SK-N-SH treated with all-trans-retinoic acid at 6 μM for 48 hours (cell line): ENCODE measurements around the gene RBM12.

Experiments used
- ATAC-seq: fragments of 200-7000 bp; cut with Tn5 transposase; 3 replicates; pipeline ENCODE4 v1.9.1; 2020; ENCODE audit warnings: mild to moderate bottlenecking, moderate library complexity
- ARNTL ChIP-seq: fragments of 450-650 bp; formaldehyde crosslinking; IDR thresholded peaks from 2 replicates; pipeline ENCODE4 v1.5.0; 2020; ENCODE audit warnings: low read depth, mild to moderate bottlenecking, moderate library complexity, borderline replicate concordance
- BACH2 ChIP-seq: fragments of 250-450 bp; sonication (Bioruptor Pico); IDR thresholded peaks from 2 replicates; pipeline ENCODE4 v1.9.0; 2021; ENCODE audit warnings: mild to moderate bottlenecking, borderline replicate concordance
- CREB5 ChIP-seq: fragments of 250-450 bp; sonication (Bioruptor Pico); IDR thresholded peaks from 2 replicates; pipeline ENCODE4 v1.5.1; 2020; ENCODE audit warnings: low read depth, mild to moderate bottlenecking, moderate library complexity
- CSDC2 ChIP-seq: fragments of 250-450 bp; sonication (Bioruptor Pico); IDR thresholded peaks from 2 replicates; pipeline ENCODE4 v1.5.0; 2020; ENCODE audit warnings: mild to moderate bottlenecking, moderate library complexity
- ESRRG ChIP-seq: fragments of 250-450 bp; sonication (Bioruptor Pico); IDR thresholded peaks from 2 replicates; pipeline ENCODE4 v1.6.1; 2021; ENCODE audit warnings: mild to moderate bottlenecking
- GLIS3 ChIP-seq: fragments of 250-450 bp; sonication (Bioruptor Pico); IDR thresholded peaks from 2 replicates; pipeline ENCODE4 v1.5.0; 2020; ENCODE audit warnings: mild to moderate bottlenecking, moderate library complexity
- ISL1 ChIP-seq: fragments of 250-450 bp; sonication (Bioruptor Pico); IDR thresholded peaks from 2 replicates; pipeline ENCODE4 v2.1.2; 2022; ENCODE audit warnings: mild to moderate bottlenecking, moderate library complexity
- OSR1 ChIP-seq: fragments of 250-450 bp; sonication (Bioruptor Pico); IDR thresholded peaks from 2 replicates; pipeline ENCODE4 v1.8.0; 2022; ENCODE audit warnings: moderate library complexity, mild to moderate bottlenecking, inconsistent platforms
- PPARA ChIP-seq: fragments of 250-450 bp; sonication (Bioruptor Pico); IDR thresholded peaks from 2 replicates; pipeline ENCODE4 v1.5.0; 2020; ENCODE audit warnings: mild to moderate bottlenecking, borderline replicate concordance
- TCF4 ChIP-seq: fragments of 250-450 bp; sonication (Bioruptor Pico); IDR thresholded peaks from 2 replicates; pipeline ENCODE4 v1.8.0; 2021; ENCODE audit warnings: mild to moderate bottlenecking, moderate library complexity, borderline replicate concordance
- TOX ChIP-seq: fragments of 250-450 bp; sonication (Bioruptor Pico); IDR thresholded peaks from 2 replicates; pipeline ENCODE4 v1.8.0; 2021; ENCODE audit warnings: mild to moderate bottlenecking, moderate library complexity, borderline replicate concordance
- ZC3H10 ChIP-seq: fragments of 250-450 bp; sonication (Bioruptor Pico); IDR thresholded peaks from 2 replicates; pipeline ENCODE4 v1.5.1; 2021; ENCODE audit warnings: mild to moderate bottlenecking, moderate library complexity
- ZFP3 ChIP-seq: fragments of 250-450 bp; sonication (Bioruptor Pico); IDR thresholded peaks from 2 replicates; pipeline ENCODE4 v1.5.0; 2020; ENCODE audit warnings: mild to moderate bottlenecking, moderate library complexity
- ZFP30 ChIP-seq: fragments of 450-650 bp; formaldehyde crosslinking; IDR thresholded peaks from 2 replicates; pipeline ENCODE4 v1.5.0; 2022; ENCODE audit warnings: mild to moderate bottlenecking, moderate library complexity
- ZNF565 ChIP-seq: fragments of 450-650 bp; formaldehyde crosslinking; conservative IDR thresholded peaks from 2 replicates; pipeline ENCODE4 v1.5.0; 2020; ENCODE audit warnings: low read depth, mild to moderate bottlenecking, moderate library complexity
- ZNF70 ChIP-seq: fragments of 450-650 bp; formaldehyde crosslinking; IDR thresholded peaks from 2 replicates; pipeline ENCODE4 v1.5.0; 2020; ENCODE audit warnings: mild to moderate bottlenecking, moderate library complexity
- TF ChIP-seq, protein P1 (sequence below): fragments of 250-450 bp; sonication (Bioruptor Pico); IDR thresholded peaks from 2 replicates; pipeline ENCODE4 v1.5.1; 2021; ENCODE audit warnings: mild to moderate bottlenecking, moderate library complexity
- TF ChIP-seq, protein P2 (sequence below): fragments of 250-450 bp; sonication (Bioruptor Pico); IDR thresholded peaks from 2 replicates; pipeline ENCODE4 v1.8.0; 2020; ENCODE audit warnings: mild to moderate bottlenecking, moderate library complexity, borderline replicate concordance

RBM12 gene

GRCh38 chr20:35630636-35631035 lies 34.1 kb downstream of the RBM12 start:
- TF ChIP-seq ZNF70 (CRISPR knock-in tag) (no peak), OSR1 (CRISPR knock-in tag) (no peak), ARNTL (no peak), ESRRG (no peak), GLIS3 (no peak)
- ATAC-seq, result no peak

- no peak for TF ChIP-seq TCF4 (CRISPR knock-in tag)
- TF ChIP-seq, protein P1, sequence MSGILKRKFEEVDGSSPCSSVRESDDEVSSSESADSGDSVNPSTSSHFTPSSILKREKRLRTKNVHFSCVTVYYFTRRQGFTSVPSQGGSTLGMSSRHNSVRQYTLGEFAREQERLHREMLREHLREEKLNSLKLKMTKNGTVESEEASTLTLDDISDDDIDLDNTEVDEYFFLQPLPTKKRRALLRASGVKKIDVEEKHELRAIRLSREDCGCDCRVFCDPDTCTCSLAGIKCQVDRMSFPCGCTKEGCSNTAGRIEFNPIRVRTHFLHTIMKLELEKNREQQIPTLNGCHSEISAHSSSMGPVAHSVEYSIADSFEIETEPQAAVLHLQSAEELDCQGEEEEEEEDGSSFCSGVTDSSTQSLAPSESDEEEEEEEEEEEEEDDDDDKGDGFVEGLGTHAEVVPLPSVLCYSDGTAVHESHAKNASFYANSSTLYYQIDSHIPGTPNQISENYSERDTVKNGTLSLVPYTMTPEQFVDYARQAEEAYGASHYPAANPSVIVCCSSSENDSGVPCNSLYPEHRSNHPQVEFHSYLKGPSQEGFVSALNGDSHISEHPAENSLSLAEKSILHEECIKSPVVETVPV, result no peak
- no peak for TF ChIP-seq ZNF565 (CRISPR knock-in tag)
- no peak for TF ChIP-seq CREB5 (CRISPR knock-in tag)
- no peak for TF ChIP-seq ARNTL
- TF ChIP-seq GLIS3, result no peak
- no peak for TF ChIP-seq BACH2 (CRISPR knock-in tag)
- ATAC-seq, result no peak
Measured at GRCh38 chr20:35629427-35630145, 35.1 kb downstream of the RBM12 start.

DNA sequence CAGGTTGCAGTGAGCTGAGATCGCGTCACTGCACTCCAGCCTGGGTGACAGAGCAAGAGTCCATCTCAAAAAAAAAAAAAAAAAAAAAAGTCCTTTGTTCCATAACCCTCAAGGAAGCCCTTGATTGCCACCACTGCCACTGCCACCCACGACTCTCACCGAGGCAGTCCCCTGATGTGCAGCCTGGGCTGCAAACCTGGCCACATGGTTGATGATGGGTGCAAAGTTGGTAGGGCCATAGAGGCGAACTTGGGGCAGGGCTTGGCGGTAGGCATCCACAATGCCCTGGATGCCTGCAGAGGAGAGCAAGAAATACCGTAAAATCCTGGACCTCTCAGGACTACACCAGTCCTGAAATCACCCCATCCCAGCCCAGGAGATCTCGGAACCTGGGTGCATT lies 37.6 kb downstream of the RBM12 start:
- TF ChIP-seq, protein P2, sequence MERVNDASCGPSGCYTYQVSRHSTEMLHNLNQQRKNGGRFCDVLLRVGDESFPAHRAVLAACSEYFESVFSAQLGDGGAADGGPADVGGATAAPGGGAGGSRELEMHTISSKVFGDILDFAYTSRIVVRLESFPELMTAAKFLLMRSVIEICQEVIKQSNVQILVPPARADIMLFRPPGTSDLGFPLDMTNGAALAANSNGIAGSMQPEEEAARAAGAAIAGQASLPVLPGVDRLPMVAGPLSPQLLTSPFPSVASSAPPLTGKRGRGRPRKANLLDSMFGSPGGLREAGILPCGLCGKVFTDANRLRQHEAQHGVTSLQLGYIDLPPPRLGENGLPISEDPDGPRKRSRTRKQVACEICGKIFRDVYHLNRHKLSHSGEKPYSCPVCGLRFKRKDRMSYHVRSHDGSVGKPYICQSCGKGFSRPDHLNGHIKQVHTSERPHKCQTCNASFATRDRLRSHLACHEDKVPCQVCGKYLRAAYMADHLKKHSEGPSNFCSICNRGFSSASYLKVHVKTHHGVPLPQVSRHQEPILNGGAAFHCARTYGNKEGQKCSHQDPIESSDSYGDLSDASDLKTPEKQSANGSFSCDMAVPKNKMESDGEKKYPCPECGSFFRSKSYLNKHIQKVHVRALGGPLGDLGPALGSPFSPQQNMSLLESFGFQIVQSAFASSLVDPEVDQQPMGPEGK (CRISPR knock-in tag), result no peak
- TF ChIP-seq GLIS3, result no peak
- no peak for TF ChIP-seq BACH2 (CRISPR knock-in tag)
- ATAC-seq, result no peak

DNA sequence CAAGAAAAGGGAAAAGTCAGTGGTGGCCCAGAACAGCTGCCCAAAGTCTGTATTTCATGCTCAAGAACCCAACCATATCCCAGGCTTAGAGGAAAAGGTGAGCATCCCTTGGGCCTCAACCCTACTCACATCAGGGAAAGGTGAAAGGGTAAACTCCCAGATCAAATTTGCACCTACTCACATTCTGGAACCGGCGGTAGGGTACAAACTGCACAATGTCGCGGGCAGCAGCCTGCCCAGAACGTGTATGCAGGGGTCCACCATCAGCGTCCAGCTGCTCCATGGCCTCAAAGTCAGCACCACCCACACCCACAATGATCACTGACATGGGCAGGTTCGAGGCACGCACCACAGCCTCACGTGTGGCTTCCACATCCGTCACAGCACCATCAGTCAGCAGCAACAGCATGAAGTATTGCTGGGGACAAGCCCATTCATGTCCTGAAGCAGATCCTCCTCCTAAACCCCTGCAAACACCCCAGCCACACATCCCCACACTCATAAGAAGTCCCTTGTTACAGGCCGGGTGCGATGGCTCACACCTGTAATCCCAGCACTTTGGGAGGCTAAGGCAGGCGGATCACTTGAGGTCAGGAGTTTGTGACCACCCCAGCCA lies 38.2 kb downstream of the RBM12 start:
- ATAC-seq, result no peak

DNA sequence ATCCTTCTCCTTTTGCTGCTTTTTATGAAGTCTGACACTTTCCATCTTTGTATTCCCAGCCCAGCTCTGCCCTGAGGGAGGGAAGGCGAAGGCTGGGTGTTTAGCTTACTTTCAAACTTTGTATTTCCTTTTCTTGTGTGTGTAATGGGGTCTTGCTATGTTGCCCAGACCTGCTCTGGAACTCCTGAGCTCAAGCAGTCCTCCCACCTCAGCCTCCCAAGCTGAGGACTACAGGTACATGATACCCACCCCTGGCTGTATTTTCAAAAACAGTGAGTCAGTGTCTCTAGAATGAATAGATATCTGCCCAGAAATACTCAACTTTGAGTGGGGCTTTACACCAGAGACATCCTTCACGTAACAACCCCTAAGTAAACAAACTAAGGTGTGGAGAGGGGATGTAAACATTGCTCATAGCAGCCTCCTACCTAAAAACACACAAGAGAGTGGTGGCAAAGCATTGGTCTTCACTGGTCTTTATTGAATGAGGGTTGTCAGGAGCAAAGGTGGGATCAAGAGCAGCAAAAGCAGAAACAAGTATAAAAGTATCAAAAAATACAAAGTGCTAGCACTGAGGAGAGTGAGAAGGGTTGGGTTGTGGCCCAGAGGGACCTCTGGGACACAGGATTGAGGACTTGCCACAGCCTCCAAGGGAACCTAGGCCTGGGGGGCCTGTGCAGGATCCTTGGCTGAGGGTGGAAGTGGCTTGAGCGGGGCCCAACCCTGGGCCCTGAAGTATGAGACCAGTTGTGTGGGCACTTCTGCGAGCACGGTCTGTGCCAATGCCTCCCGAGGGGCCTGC lies 38.9 kb downstream of the RBM12 start:
- ATAC-seq, result no peak
- TF ChIP-seq ZFP3 (no peak), CSDC2 (CRISPR knock-in tag) (no peak), CREB5 (CRISPR knock-in tag) (no peak), ARNTL (no peak), OSR1 (CRISPR knock-in tag) (no peak), PPARA (CRISPR knock-in tag) (no peak), ZNF70 (CRISPR knock-in tag) (no peak), ESRRG (no peak), ISL1 (no peak), BACH2 (CRISPR knock-in tag) (no peak), ZFP30 (CRISPR knock-in tag) (no peak), TOX (CRISPR knock-in tag) (no peak), TCF4 (CRISPR knock-in tag) (no peak)
- TF ChIP-seq, protein P2 (CRISPR knock-in tag), result no peak

More for the DNA sequence above, 38.2 kb downstream of the RBM12 start:
- no peak for TF ChIP-seq ZC3H10 (CRISPR knock-in tag)
